A673 (cell line): ENCODE measurements around the gene CAPZB. TPM values are rescaled to one million over a fixed set of nuclear protein-coding genes. Genes with fewer than 3 reads are reported as not detected.

Experiments
- BruUV-seq: library from RNA; stranded (reverse); fragments of 400-500 nt; replicated peaks from 2 replicates; lab custom pipeline; 2021; lab: Mats Ljungman, UMichigan
- CTCF ChIA-PET: fragments of 300-600 bp; sonication (Branson Sonifier 250); formaldehyde crosslinking; loops from one replicate; lab custom pipeline; 2022; ENCODE audit warnings: antibody characterized with exemption; lab: Charles Lee
- POLR2A ChIA-PET: fragments of 300-600 bp; sonication (Branson Sonifier 250); formaldehyde crosslinking; loops from one replicate; lab custom pipeline; 2022; ENCODE audit warnings: antibody characterized with exemption; ENCODE audit not compliant: low non-redundant PET; lab: Charles Lee
- DNase-seq: peaks from one replicate; pipeline ENCODE4 v3.0.0-alpha.2; 2015; ENCODE audit warnings: low spot score
- H3K27ac ChIP-seq: fragments of 200-600 bp; sonication (generic); 2 replicates; pipeline ENCODE4 v1.5.1; 2016; ENCODE audit warnings: mixed run types, low read depth, mild to moderate bottlenecking, mixed read lengths, antibody characterized with exemption, low read length; ENCODE audit not compliant: poor library complexity, severe bottlenecking
- H3K27me3 ChIP-seq: fragments of 200-600 bp; sonication (generic); replicated peaks from 2 replicates; pipeline ENCODE4 v1.6.1; 2017; ENCODE audit warnings: mixed run types, low read depth, mild to moderate bottlenecking, mixed read lengths, antibody characterized with exemption, low read length; ENCODE audit not compliant: insufficient read depth, poor library complexity
- H3K36me3 ChIP-seq: fragments of 200-600 bp; sonication (generic); 2 replicates; pipeline ENCODE4 v1.6.1; 2016; ENCODE audit warnings: mixed run types, mild to moderate bottlenecking, mixed read lengths, antibody characterized with exemption, low read length; ENCODE audit not compliant: insufficient read depth, poor library complexity, severe bottlenecking
- H3K4me1 ChIP-seq: fragments of 200-600 bp; sonication (generic); 2 replicates; pipeline ENCODE4 v1.6.1; 2017; ENCODE audit warnings: mixed run types, mild to moderate bottlenecking, mixed read lengths, antibody characterized with exemption, low read length; ENCODE audit not compliant: insufficient read depth, poor library complexity, severe bottlenecking
- H3K4me3 ChIP-seq: fragments of 200-600 bp; sonication (generic); 2 replicates; pipeline ENCODE4 v1.5.1; 2016; ENCODE audit warnings: low read depth, mixed run types, mild to moderate bottlenecking, mixed read lengths, low read length; ENCODE audit not compliant: poor library complexity, severe bottlenecking
- H3K9me3 ChIP-seq: fragments of 200-600 bp; sonication (generic); 2 replicates; pipeline ENCODE4 v1.6.1; 2016; ENCODE audit warnings: mixed run types, low read depth, mild to moderate bottlenecking, mixed read lengths, antibody characterized with exemption, low read length; ENCODE audit not compliant: poor library complexity, severe bottlenecking
- CTCF ChIP-seq: fragments of 300-800, 200-600 bp; sonication (generic); conservative IDR thresholded peaks from 2 replicates; pipeline ENCODE4 v1.5.1; 2017; ENCODE audit warnings: low read depth, mild to moderate bottlenecking, antibody characterized with exemption, low read length, moderate library complexity, mixed read lengths
- EZH2 ChIP-seq: fragments of 200-600 bp; sonication (generic); IDR thresholded peaks from 2 replicates; pipeline ENCODE4 v1.6.1; 2017; ENCODE audit warnings: borderline replicate concordance, low read depth, mild to moderate bottlenecking, mixed read lengths, antibody characterized with exemption, low read length; ENCODE audit not compliant: poor library complexity, severe bottlenecking
- intact Hi-C: fragments of 100-400 bp; cut with micrococcal nuclease; formaldehyde crosslinking; loops from one replicate; pipeline ENCODE4 v1.10.0; 2022; ENCODE audit not compliant: unreplicated experiment
- total RNA-seq: library from RNA; stranded (reverse); gene quantifications from 2 replicates; pipeline ENCODE4 v1.2.3, GENCODE V29; 2021

CAPZB gene
- total RNA-seq, 1 experiment from 2014 or later: 214 TPM

- Histone ChIP-seq H3K4me3 (no peak overlapping the region), H3K27me3 (no peaks in the 10 kb centered on the region), H3K36me3 (no peaks in the 10 kb centered on the region), H3K9me3 (no peaks in the 10 kb centered on the region), H3K27ac (no peak overlapping the region), H3K4me1 (no peaks in the 10 kb centered on the region)
- intact Hi-C loops: no loop called here
- CTCF ChIA-PET: no interaction called here
- TF ChIP-seq CTCF (no peak), EZH2 (no peak)
- DNase-seq: no peak
- BruUV-seq: no TSS peak
- POLR2A ChIA-PET: no interaction called here
These were observed 121.7 kb downstream of the CAPZB start for GRCh38 chr1:19363536-19364152.

GRCh38 chr1:19361611-19362147 lies 123.7 kb downstream of the CAPZB start:
- POLR2A ChIA-PET: no interaction called here
- intact Hi-C loops: no loop called here
- H3K4me3 ChIP-seq: no peak overlapping the region
- H3K36me3 ChIP-seq: no peaks in the 10 kb centered on the region
- DNase-seq: no peak
- H3K4me1 ChIP-seq: no peaks in the 10 kb centered on the region
- H3K9me3 ChIP-seq: no peaks in the 10 kb centered on the region
- BruUV-seq: no TSS peak
- no peak overlapping the region for H3K27ac ChIP-seq
- CTCF ChIA-PET: no interaction called here
- TF ChIP-seq CTCF: no peak
- H3K27me3 ChIP-seq: no peaks in the 10 kb centered on the region

- intact Hi-C loops: no loop called here
- Histone ChIP-seq H3K4me3 (no peak overlapping the region), H3K36me3 (peaks cover 6% of the 10 kb centered on the region), H3K27me3 (no peaks in the 10 kb centered on the region), H3K27ac (no peak overlapping the region), H3K9me3 (no peaks in the 10 kb centered on the region), H3K4me1 (no peaks in the 10 kb centered on the region)
- ChIA-PET CTCF (no interaction called here), POLR2A (no interaction called here)
- DNase-seq: no peak
- no TSS peak for BruUV-seq
- TF ChIP-seq EZH2 (no peak), CTCF (no peak)
These were observed 124.3 kb downstream of the CAPZB start for GRCh38 chr1:19360843-19361610.
